CD4-positive, CD25-positive, alpha-beta regulatory T cell (primary cell): Measurements from ENCODE around the gene PDE6B. TPM values are rescaled to one million over a fixed set of nuclear protein-coding genes. Genes with fewer than 3 reads are reported as not detected.

Experiments
- ATAC-seq, 2 donors: fragments of 150-1000 bp; cut with Tn5 transposase; one replicate each; pipeline ENCODE4 v1.10.0; 2021; ENCODE audit warnings: low read depth in 2 of 2, moderate number of reproducible peaks in 2 of 2, moderate library complexity in 1 of 2
- DNase-seq, 3 donors: peaks; one replicate each; pipeline versions ENCODE4 v3.0.0 to v3.0.0-alpha.2; 2012 to 2022; ENCODE audit warnings: mixed read lengths in 1 of 3
- H3K27ac ChIP-seq: one replicate; pipeline ENCODE4 v1.7.0; 2013; ENCODE audit warnings: mild to moderate bottlenecking, low read length; ENCODE audit not compliant: insufficient read depth, poor library complexity, severe bottlenecking
- H3K27me3 ChIP-seq: one replicate; pipeline ENCODE4 v1.7.0; 2013; ENCODE audit warnings: low read length; ENCODE audit not compliant: control insufficient read depth, insufficient read depth
- H3K36me3 ChIP-seq: one replicate; pipeline ENCODE4 v1.7.0; 2013; ENCODE audit warnings: mild to moderate bottlenecking, low read length, moderate library complexity; ENCODE audit not compliant: control insufficient read depth, insufficient read depth
- H3K4me1 ChIP-seq: 2 replicates; pipeline ENCODE4 v1.7.0; 2013; ENCODE audit warnings: mild to moderate bottlenecking, low read length; ENCODE audit not compliant: insufficient read depth, control insufficient read depth, poor library complexity, severe bottlenecking
- H3K4me3 ChIP-seq: one replicate; pipeline ENCODE4 v1.7.0; 2013; ENCODE audit warnings: low read depth, mild to moderate bottlenecking, low read length, moderate library complexity
- H3K9me3 ChIP-seq, 2 experiments: 1 replicate in 1 of 2; 2 replicates in 1 of 2; pipeline ENCODE4 v1.7.0; 2013; ENCODE audit warnings: low read length in 2 of 2, mild to moderate bottlenecking in 1 of 2, moderate library complexity in 1 of 2; ENCODE audit not compliant: control insufficient read depth in 2 of 2
- H3K27ac Mint-ChIP-seq, 3 donors: one replicate each; pipeline ENCODE4 v1.8.0; 2020 to 2022; ENCODE audit warnings: mild to moderate bottlenecking in 3 of 3, mixed read lengths in 3 of 3, moderate library complexity in 2 of 3
- H3K27me3 Mint-ChIP-seq: one replicate; pipeline ENCODE4 v1.8.0; 2022; ENCODE audit warnings: mild to moderate bottlenecking, mixed read lengths
- H3K36me3 Mint-ChIP-seq: one replicate; pipeline ENCODE4 v1.8.0; 2020; ENCODE audit warnings: mixed read lengths
- H3K4me1 Mint-ChIP-seq, 4 donors: one replicate each; pipeline ENCODE4 v1.8.0; 2020 to 2022; ENCODE audit warnings: mixed read lengths in 4 of 4, mild to moderate bottlenecking in 1 of 4
- H3K4me3 Mint-ChIP-seq, 4 donors: one replicate each; pipeline ENCODE4 v1.8.0; 2020 to 2022; ENCODE audit warnings: mild to moderate bottlenecking in 4 of 4, mixed read lengths in 4 of 4, moderate library complexity in 3 of 4
- H3K9me3 Mint-ChIP-seq, 7 donors: one replicate each; pipeline ENCODE4 v1.8.0; 2020 to 2022; ENCODE audit warnings: mixed read lengths in 7 of 7, mild to moderate bottlenecking in 3 of 7, moderate library complexity in 2 of 7
- polyA plus RNA-seq, 4 donors: library from polyadenylated mRNA; unstranded; fragments of 300-500 nt; fragmentation: Illumina TruSeq; gene quantifications; one replicate each; pipeline ENCODE4 v1.2.3, GENCODE V29; 2021
- total RNA-seq: library from RNA; stranded (reverse); gene quantifications from one replicate; pipeline ENCODE4 v1.2.3, GENCODE V29; 2022

Gene PDE6B
- total and polyA plus RNA-seq, 5 donors from 2014 or later, result 12.3 to 19.8 (median 13.8) TPM

DNA sequence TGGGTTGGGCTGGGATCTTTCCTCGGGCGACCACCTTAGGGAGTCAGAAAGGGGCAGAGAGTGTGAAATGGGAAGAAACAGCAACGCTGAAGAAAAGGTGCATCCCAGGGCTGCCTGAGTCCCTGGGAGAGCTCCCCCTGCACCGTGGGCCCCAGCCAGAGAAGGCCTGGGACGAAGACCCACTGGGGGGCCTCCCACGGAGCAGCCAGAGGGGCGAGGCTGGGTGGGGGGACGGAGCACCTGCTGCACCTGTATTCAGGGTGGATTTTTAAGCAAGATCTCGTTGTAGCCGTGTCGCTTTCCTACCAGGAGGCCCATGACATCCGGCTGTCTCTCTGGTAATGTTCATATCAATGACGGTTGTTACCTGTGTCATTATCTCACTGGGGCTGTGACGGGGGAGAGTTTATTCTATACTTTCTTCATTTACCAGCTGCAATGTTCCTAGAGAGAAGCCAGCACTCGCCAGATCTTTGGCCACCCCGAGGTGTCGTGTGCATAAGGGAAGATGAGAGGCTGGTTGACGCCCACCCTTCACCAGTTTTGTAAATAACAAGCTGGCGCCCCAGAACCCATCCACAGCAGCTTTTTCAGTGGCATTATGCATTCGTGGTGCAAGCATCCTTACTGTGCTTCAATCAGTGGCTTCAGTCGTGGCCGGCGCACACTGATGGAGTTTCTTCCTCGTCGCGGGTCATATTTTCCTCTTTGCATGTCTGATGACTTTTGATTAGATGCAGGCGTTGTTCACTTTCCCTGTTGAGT lies 74.6 kb downstream of the PDE6B start:
- H3K4me3 Mint-ChIP-seq, result peak overlapping the region in 2 of 4 donors; percentile 47 to 72
- H3K27ac ChIP-seq, result peak overlapping the region; percentile 61
- no peaks in the 10 kb centered on the region for H3K27me3 ChIP-seq
- H3K27ac Mint-ChIP-seq, result peak overlapping the region in 1 of 3 donors; percentile 87
- DNase-seq, result no peak
- ATAC-seq, result no peak
- H3K4me3 ChIP-seq, result no peak overlapping the region
- peaks cover 0 to 1% (median 0%) of the 10 kb centered on the region in 7 donors for H3K9me3 Mint-ChIP-seq
- peaks cover 11% of the 10 kb centered on the region for H3K4me1 ChIP-seq
- no peaks in the 10 kb centered on the region for H3K9me3 ChIP-seq
- H3K4me1 Mint-ChIP-seq, result peaks cover 0 to 17% (median 8%) of the 10 kb centered on the region in 4 donors
- peaks cover 4% of the 10 kb centered on the region for H3K27me3 Mint-ChIP-seq
- H3K36me3 ChIP-seq, result no peaks in the 10 kb centered on the region
- no peaks in the 10 kb centered on the region for H3K36me3 Mint-ChIP-seq

DNA sequence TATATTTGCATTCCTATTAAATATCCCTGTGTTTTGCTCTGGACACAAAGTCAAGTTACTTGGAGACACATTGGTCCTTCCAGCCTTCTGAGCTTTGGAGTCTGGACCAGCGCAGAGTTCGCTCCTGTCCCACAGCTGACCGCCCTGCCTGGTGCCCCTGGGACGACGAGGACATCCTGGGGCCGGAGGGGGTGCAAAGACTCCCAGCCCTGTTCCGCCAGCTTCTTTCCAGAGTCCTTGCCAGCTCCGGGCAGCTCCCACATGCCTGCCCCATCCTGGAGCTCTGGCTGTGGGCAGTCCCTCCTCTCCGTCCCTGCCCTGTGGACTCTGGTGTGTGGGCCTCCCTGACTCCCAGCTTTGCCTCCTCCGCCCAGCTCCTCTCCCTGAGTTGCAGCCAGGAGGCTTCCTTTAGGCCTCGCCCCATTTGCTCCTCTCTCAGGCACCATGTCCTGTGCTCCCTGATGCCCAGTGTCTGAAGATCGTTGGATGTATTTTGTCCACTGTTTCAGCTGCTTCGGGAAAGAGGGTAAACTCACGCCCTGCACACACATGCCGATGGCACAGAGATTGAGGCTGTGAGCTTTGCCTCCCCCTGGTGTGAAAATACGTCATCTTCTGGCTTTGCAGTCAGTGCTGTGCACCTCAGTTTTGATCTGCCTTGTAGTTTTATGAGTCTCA lies 75.4 kb downstream of the PDE6B start:
- DNase-seq, result no peak
- Histone ChIP-seq H3K4me3 (no peak overlapping the region), H3K9me3 (no peaks in the 10 kb centered on the region), H3K4me1 (peaks cover 15% of the 10 kb centered on the region), H3K27ac (no peak overlapping the region), H3K36me3 (no peaks in the 10 kb centered on the region), H3K27me3 (no peaks in the 10 kb centered on the region)
- peaks cover 0 to 20% (median 10%) of the 10 kb centered on the region in 4 donors for H3K4me1 Mint-ChIP-seq
- H3K4me3 Mint-ChIP-seq, result peak overlapping the region in 1 of 4 donors; percentile 72
- no peaks in the 10 kb centered on the region for H3K36me3 Mint-ChIP-seq
- H3K27me3 Mint-ChIP-seq, result peaks cover 4% of the 10 kb centered on the region
- peaks cover 0 to 1% (median 0%) of the 10 kb centered on the region in 7 donors for H3K9me3 Mint-ChIP-seq
- no peak for ATAC-seq
- H3K27ac Mint-ChIP-seq, result peak overlapping the region in 1 of 3 donors; percentile 55

DNA sequence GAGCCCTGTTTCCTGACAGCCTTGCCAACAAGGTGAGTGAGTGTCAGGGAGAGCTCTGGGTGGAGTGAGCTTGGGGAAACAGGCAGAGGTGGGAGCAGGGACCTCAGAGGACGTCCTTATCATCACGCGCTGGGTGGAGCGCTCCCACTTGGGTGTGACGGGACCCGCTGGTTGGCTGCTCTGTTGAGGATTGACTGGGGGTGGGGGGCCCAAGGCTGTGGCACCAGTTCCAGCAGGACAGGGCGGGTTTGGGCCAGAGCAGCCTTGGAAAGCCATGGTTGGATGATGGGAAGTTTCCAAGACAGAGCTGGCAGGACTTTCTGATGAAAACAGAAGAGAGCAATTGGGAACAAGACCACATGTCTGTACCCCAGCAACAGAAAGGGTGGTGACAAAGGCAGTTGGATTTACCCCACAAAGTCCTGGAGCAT lies 77.3 kb downstream of the PDE6B start:
- Mint-ChIP-seq H3K27me3 (peaks cover 4% of the 10 kb centered on the region), H3K4me1 (peaks cover 0 to 22% (median 10%) of the 10 kb centered on the region in 4 donors), H3K4me3 (peak overlapping the region in 2 of 4 donors; percentile 43 to 52), H3K27ac (peak overlapping the region in 2 of 3 donors; percentile 43 to 59), H3K36me3 (no peaks in the 10 kb centered on the region), H3K9me3 (peaks cover 0 to 1% (median 0%) of the 10 kb centered on the region in 7 donors)
- H3K36me3 ChIP-seq, result no peaks in the 10 kb centered on the region
- no peak overlapping the region for H3K27ac ChIP-seq
- DNase-seq, result no peak
- no peak overlapping the region for H3K4me3 ChIP-seq
- no peak for ATAC-seq
- H3K9me3 ChIP-seq, result no peaks in the 10 kb centered on the region
- peaks cover 30% of the 10 kb centered on the region for H3K4me1 ChIP-seq
- no peaks in the 10 kb centered on the region for H3K27me3 ChIP-seq

DNA sequence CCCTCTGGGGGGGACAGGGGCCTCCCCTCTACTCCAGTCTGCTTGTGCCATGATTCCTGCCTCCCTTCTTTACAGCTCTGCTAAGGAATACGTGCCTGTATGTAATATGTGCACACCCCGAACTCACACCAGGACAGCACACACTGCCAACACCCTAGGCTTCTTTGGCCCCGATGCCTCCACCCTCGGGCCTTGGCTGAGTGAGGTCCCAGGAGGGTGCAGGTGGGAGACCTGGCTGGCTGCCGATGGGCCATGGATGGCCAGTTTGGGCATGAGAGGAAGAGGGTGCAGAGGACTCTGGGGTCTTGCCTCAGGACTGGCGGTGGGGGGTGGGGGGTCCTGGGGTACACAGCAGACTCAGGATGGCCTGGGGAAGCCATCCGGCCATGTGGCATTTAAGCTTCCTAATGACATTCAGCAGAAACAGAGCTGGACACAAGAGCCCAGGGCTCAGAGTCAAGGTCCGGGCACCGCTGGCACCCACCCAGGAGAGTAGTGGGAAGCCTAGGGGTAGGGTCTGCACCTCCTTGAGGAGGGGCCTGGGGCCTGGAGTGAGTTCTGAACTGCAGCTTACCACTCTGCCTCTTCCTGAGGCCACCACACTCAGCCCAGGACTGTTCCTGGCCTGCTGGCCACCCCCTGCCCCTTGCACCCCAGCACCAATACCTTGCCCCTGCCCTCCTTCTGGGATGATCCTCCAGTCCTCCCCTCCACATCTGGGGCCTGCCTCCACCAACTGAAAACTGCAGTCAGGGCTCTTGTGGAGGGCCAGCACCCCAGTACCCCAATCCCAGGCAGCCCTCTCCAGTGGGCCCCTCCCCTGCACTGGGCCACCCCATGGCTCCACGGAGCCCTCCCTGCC lies 78.2 kb downstream of the PDE6B start:
- peak overlapping the region in 2 of 4 donors; percentile 9 to 10 for H3K4me3 Mint-ChIP-seq
- DNase-seq (no peak), ATAC-seq (no peak)
- H3K36me3 ChIP-seq, result no peaks in the 10 kb centered on the region
- H3K27ac Mint-ChIP-seq, result no peak overlapping the region
- H3K4me1 ChIP-seq, result peaks cover 36% of the 10 kb centered on the region
- H3K27me3 ChIP-seq, result no peaks in the 10 kb centered on the region
- H3K4me3 ChIP-seq, result no peak overlapping the region
- peaks cover 0 to 26% (median 11%) of the 10 kb centered on the region in 4 donors for H3K4me1 Mint-ChIP-seq
- no peaks in the 10 kb centered on the region for H3K36me3 Mint-ChIP-seq
- peaks cover 4% of the 10 kb centered on the region for H3K27me3 Mint-ChIP-seq
- no peak overlapping the region for H3K27ac ChIP-seq
- no peaks in the 10 kb centered on the region for H3K9me3 ChIP-seq
- H3K9me3 Mint-ChIP-seq, result peaks cover 0 to 1% (median 0%) of the 10 kb centered on the region in 7 donors

DNA sequence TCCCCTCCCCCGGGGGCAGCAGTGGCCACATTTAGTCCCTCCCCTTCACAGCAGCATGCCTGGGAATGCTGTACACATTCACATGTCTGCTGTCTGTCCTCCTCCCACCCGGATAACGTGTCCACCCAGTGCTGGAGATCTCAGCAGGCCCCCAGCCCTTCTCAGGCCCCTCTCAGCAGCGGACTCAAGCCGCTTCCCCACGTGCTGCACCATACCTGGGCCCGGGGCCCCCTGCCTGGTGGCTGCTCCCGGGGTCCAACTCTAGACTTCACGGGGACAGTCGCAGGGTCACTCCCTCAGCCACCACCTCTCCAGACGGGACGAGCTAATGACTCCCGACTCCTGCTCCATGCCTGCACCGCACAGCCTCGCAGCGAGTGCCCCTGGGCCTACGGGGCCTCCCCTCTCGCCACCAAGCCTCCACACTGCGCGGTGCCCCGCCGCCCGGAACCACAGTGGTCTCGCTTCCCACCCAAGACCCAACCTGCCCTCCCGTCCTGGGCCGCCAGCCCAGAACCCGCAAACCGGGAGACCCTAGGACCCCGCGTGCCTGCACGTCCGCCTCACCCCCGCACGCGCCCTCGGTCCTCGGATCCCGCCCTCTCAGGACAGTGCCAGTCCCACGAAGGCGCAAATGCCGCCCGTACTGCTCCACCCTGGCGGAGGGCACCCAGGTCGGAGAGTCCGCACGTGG lies 79.0 kb downstream of the PDE6B start:
- Histone ChIP-seq H3K9me3 (no peaks in the 10 kb centered on the region), H3K27ac (no peak overlapping the region), H3K4me3 (no peak overlapping the region), H3K27me3 (no peaks in the 10 kb centered on the region), H3K36me3 (no peaks in the 10 kb centered on the region), H3K4me1 (peaks cover 42% of the 10 kb centered on the region)
- H3K4me1 Mint-ChIP-seq, result peaks cover 0 to 27% (median 14%) of the 10 kb centered on the region in 4 donors
- no peak overlapping the region for H3K27ac Mint-ChIP-seq
- no peaks in the 10 kb centered on the region for H3K36me3 Mint-ChIP-seq
- H3K27me3 Mint-ChIP-seq, result peaks cover 3% of the 10 kb centered on the region
- peaks cover 0 to 1% (median 0%) of the 10 kb centered on the region in 7 donors for H3K9me3 Mint-ChIP-seq
- no peak for DNase-seq
- peak overlapping the region in 2 of 4 donors; percentile 56 to 88 for H3K4me3 Mint-ChIP-seq
- ATAC-seq, result no peak

DNA sequence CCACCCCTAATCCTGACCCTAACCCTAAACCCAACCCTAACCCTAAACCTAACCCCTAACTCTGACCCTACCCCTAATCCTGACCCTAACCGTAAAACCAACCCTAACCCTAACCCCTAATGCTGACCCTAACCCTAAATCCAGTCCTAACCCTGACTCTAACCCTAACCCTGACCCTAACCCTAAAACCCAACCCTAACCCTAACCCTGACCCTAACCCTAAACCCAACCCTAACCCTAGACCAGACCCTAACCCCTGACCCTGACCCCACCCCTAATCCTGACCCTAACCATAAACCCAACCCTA lies 79.6 kb downstream of the PDE6B start:
- Mint-ChIP-seq H3K9me3 (peaks cover 0 to 1% (median 0%) of the 10 kb centered on the region in 7 donors), H3K4me1 (peaks cover 4 to 28% (median 16%) of the 10 kb centered on the region in 4 donors), H3K4me3 (peak overlapping the region in 3 of 4 donors; percentile 83 to 92 (median 88)), H3K27me3 (no peaks in the 10 kb centered on the region), H3K36me3 (peaks cover under 1% of the 10 kb centered on the region), H3K27ac (peak overlapping the region in 2 of 3 donors; percentile 56 to 83)
- Histone ChIP-seq H3K27me3 (no peaks in the 10 kb centered on the region), H3K4me3 (peak overlapping the region; percentile 71), H3K4me1 (peaks cover 36% of the 10 kb centered on the region), H3K9me3 (no peaks in the 10 kb centered on the region), H3K27ac (peak overlapping the region; percentile 67), H3K36me3 (no peaks in the 10 kb centered on the region)
- ATAC-seq, result no peak
- DNase-seq, result no peak
